Measurements from ENCODE around the gene PYY. TPM values are rescaled to one million over a fixed set of nuclear protein-coding genes. Genes with fewer than 3 reads are reported as not detected.
"Not testable (repeated sequence)": the region's sequence is repeated elsewhere in the genome, so short reads cannot be mapped to it uniquely, and the experiment has no call there.

The PYY gene
- total RNA-seq, 1 donor from 2014 or later = not detected

GRCh38 chr17:43940630-43941029 lies 13.1 kb downstream of the PYY start:
- peaks cover 23% of the 10 kb centered on the region for H3K27me3 Mint-ChIP-seq
- no peak for DNase-seq
- ATAC-seq (ENCODE audit: low read depth) = no peak
- peaks cover 8% of the 10 kb centered on the region for H3K4me1 Mint-ChIP-seq
- H3K4me3 Mint-ChIP-seq = no peak overlapping the region
- H3K36me3 Mint-ChIP-seq (ENCODE audit: low read depth) = no peaks in the 10 kb centered on the region
- H3K9me3 Mint-ChIP-seq = no peaks in the 10 kb centered on the region
- intact Hi-C loops (cut with micrococcal nuclease) = no loop called here
- no peak overlapping the region for H3K27ac Mint-ChIP-seq
- POLR2A ChIA-PET = no interaction called here
- CTCF ChIA-PET = no interaction called here
- no peak for TF ChIP-seq CTCF (IDR thresholded peaks at IDR 0.05)

- Mint-ChIP-seq H3K36me3 (ENCODE audit: low read depth) (no peaks in the 10 kb centered on the region), H3K9me3 (no peaks in the 10 kb centered on the region), H3K27ac (no peak overlapping the region), H3K4me3 (no peak overlapping the region), H3K4me1 (peaks cover 8% of the 10 kb centered on the region), H3K27me3 (peaks cover 20% of the 10 kb centered on the region)
- TF ChIP-seq CTCF (IDR thresholded peaks at IDR 0.05) = no peak
- POLR2A ChIA-PET = no interaction called here
- no peak for ATAC-seq (ENCODE audit: low read depth)
- DNase-seq = no peak
- intact Hi-C loops (cut with micrococcal nuclease) = loop anchor here (2.0 kb wide), 1 partner anchor 61 kb away; no protein-coding TSS in a partner anchor
- CTCF ChIA-PET = interaction anchor here (1.1 kb wide), 2 partner anchors 30 to 424 kb away, joined by 3 read pairs; partner anchors contain the start of gene FAM171A2
Measured at GRCh38 chr17:43939886-43940285, 13.9 kb downstream of the PYY start.

GRCh38 chr17:43939452-43939851 lies 14.3 kb downstream of the PYY start:
- H3K4me3 Mint-ChIP-seq; H3K27ac Mint-ChIP-seq; H3K9me3 Mint-ChIP-seq; DNase-seq; ATAC-seq (ENCODE audit: low read depth); H3K4me1 Mint-ChIP-seq; H3K36me3 Mint-ChIP-seq (ENCODE audit: low read depth); POLR2A ChIA-PET: not testable (repeated sequence)
- CTCF ChIA-PET = interaction anchor here (1.1 kb wide), 2 partner anchors 29 to 424 kb away, joined by 3 read pairs; partner anchors contain the start of gene FAM171A2
- peaks cover 20% of the 10 kb centered on the region for H3K27me3 Mint-ChIP-seq
- intact Hi-C loops (cut with micrococcal nuclease) = loop anchor here (2.0 kb wide), 1 partner anchor 61 kb away; no protein-coding TSS in a partner anchor

GRCh38 chr17:43938838-43939182 lies 14.9 kb downstream of the PYY start:
- TF ChIP-seq CTCF (IDR thresholded peaks at IDR 0.05) = no peak
- ATAC-seq (ENCODE audit: low read depth) (no peak), DNase-seq (no peak)
- Mint-ChIP-seq H3K36me3 (ENCODE audit: low read depth) (no peaks in the 10 kb centered on the region), H3K4me3 (no peak overlapping the region), H3K4me1 (peaks cover 8% of the 10 kb centered on the region), H3K9me3 (no peaks in the 10 kb centered on the region), H3K27me3 (peaks cover 20% of the 10 kb centered on the region), H3K27ac (no peak overlapping the region)
- CTCF ChIA-PET = interaction anchor here (1.1 kb wide), 1 partner anchor 29 kb away, joined by 3 read pairs; no protein-coding TSS in a partner anchor
- intact Hi-C loops (cut with micrococcal nuclease) = loop anchor here (2.0 kb wide), 1 partner anchor 60 kb away; no protein-coding TSS in a partner anchor
- POLR2A ChIA-PET = interaction anchor here (0.6 kb wide), 1 partner anchor 237 kb away, joined by 8 read pairs; no protein-coding TSS in a partner anchor

- DNase-seq (no peak), ATAC-seq (ENCODE audit: low read depth) (no peak)
- Mint-ChIP-seq H3K9me3 (no peaks in the 10 kb centered on the region), H3K36me3 (ENCODE audit: low read depth) (no peaks in the 10 kb centered on the region), H3K4me3 (no peak overlapping the region), H3K27ac (no peak overlapping the region), H3K4me1 (peaks cover 8% of the 10 kb centered on the region), H3K27me3 (peaks cover 24% of the 10 kb centered on the region)
- intact Hi-C loops (cut with micrococcal nuclease) = no loop called here
- ChIA-PET POLR2A (no interaction called here), CTCF (no interaction called here)
- no peak for TF ChIP-seq CTCF (IDR thresholded peaks at IDR 0.05)
Measured at GRCh38 chr17:43936434-43936833, 17.3 kb downstream of the PYY start.

GRCh38 chr17:43935926-43936261 lies 17.8 kb downstream of the PYY start:
- no peak for TF ChIP-seq CTCF (IDR thresholded peaks at IDR 0.05)
- peaks cover 8% of the 10 kb centered on the region for H3K4me1 Mint-ChIP-seq
- ATAC-seq (ENCODE audit: low read depth) = no peak
- H3K27me3 Mint-ChIP-seq = peaks cover 24% of the 10 kb centered on the region
- no peak overlapping the region for H3K27ac Mint-ChIP-seq
- ChIA-PET CTCF (no interaction called here), POLR2A (no interaction called here)
- intact Hi-C loops (cut with micrococcal nuclease) = no loop called here
- H3K4me3 Mint-ChIP-seq = no peak overlapping the region
- no peaks in the 10 kb centered on the region for H3K9me3 Mint-ChIP-seq
- no peaks in the 10 kb centered on the region for H3K36me3 Mint-ChIP-seq (ENCODE audit: low read depth)
- DNase-seq = no peak
